B cell (primary cell): ENCODE data around the gene WDR83. TPM values are rescaled to one million over a fixed set of nuclear protein-coding genes. Genes with fewer than 3 reads are reported as not detected.

ENCODE experiments used
- ATAC-seq: fragments of 200-7000 bp; cut with Tn5 transposase; one replicate; pipeline ENCODE4 v1.10.0; 2021; ENCODE audit warnings: low read depth, mild to moderate bottlenecking, moderate number of reproducible peaks, moderate library complexity
- CTCF ChIA-PET: fragments of 350-600 bp; sonication (Branson Sonifier 250); formaldehyde crosslinking; loops from one replicate; lab custom pipeline; 2021; ENCODE audit warnings: antibody characterized with exemption, inconsistent platforms; lab: Charles Lee
- POLR2A ChIA-PET: fragments of 350-600 bp; sonication (Branson Sonifier 250); formaldehyde crosslinking; loops from one replicate; lab custom pipeline; 2021; ENCODE audit warnings: antibody characterized with exemption; lab: Charles Lee
- DNase-seq: peaks from one replicate; pipeline ENCODE4 v3.0.0; 2013
- H2AFZ ChIP-seq: 2 replicates; pipeline ENCODE4 v1.6.1; 2012; ENCODE audit warnings: mild to moderate bottlenecking, low read depth, low read length; ENCODE audit not compliant: insufficient read depth, poor library complexity, severe bottlenecking
- H3K27ac ChIP-seq, 2 donors: 1 replicate in 1 of 2; 2 replicates in 1 of 2; pipeline ENCODE4 v1.5.1; 2012 to 2013; ENCODE audit warnings: low read length in 2 of 2, mild to moderate bottlenecking in 2 of 2, moderate library complexity in 1 of 2
- H3K27me3 ChIP-seq, 4 experiments: fragments of 200-600 bp in 1 of 4; sonication (generic) in 1 of 4; replicated peaks in 1 of 4; 1 replicate in 2 of 4; 2 replicates in 2 of 4; pipeline versions ENCODE4 v1.6.1 to v1.7.0; 2013 to 2016; ENCODE audit warnings: low read length in 3 of 4, mild to moderate bottlenecking in 2 of 4, mixed read lengths in 1 of 4, moderate library complexity in 1 of 4; ENCODE audit not compliant: insufficient read depth in 4 of 4, control insufficient read depth in 3 of 4; ENCODE audit errors: control extremely low read depth in 1 of 4
- H3K36me3 ChIP-seq, 2 experiments: replicated peaks in 1 of 2; 1 replicate in 1 of 2; 2 replicates in 1 of 2; pipeline versions ENCODE4 v1.6.1 to v1.7.1; 2013; ENCODE audit warnings: low read length in 1 of 2; ENCODE audit not compliant: insufficient read depth in 2 of 2, control insufficient read depth in 1 of 2; ENCODE audit errors: control extremely low read depth in 1 of 2, extremely low read depth in 1 of 2
- H3K4me1 ChIP-seq, 2 donors: fragments of 200-600 bp in 1 of 2; sonication (generic) in 1 of 2; 1 replicate in 1 of 2; 2 replicates in 1 of 2; pipeline versions ENCODE4 v1.5.1 to v1.6.1; 2013 to 2017; ENCODE audit warnings: low read length in 2 of 2; ENCODE audit not compliant: control insufficient read depth in 2 of 2, insufficient read depth in 2 of 2
- H3K4me2 ChIP-seq: replicated peaks from 2 replicates; pipeline ENCODE3; 2012; ENCODE audit warnings: mild to moderate bottlenecking, low read depth, low read length; ENCODE audit not compliant: poor library complexity, severe bottlenecking
- H3K4me3 ChIP-seq, 5 experiments: fragments of 200-600 bp in 1 of 5; sonication (generic) in 1 of 5; 1 replicate in 3 of 5; 2 replicates in 2 of 5; pipeline versions ENCODE4 v1.5.1 to v1.7.0; 2011 to 2016; ENCODE audit warnings: low read length in 4 of 5, mild to moderate bottlenecking in 4 of 5, low read depth in 2 of 5, control low read depth in 1 of 5, moderate library complexity in 1 of 5; ENCODE audit not compliant: insufficient read depth in 1 of 5; ENCODE audit errors: control extremely low read depth in 1 of 5, extremely low read depth in 1 of 5
- H3K79me2 ChIP-seq: fragments of 200-600 bp; sonication (generic); one replicate; pipeline ENCODE4 v1.6.0; 2016; ENCODE audit warnings: low read length; ENCODE audit not compliant: control insufficient read depth, insufficient read depth
- H3K9ac ChIP-seq: fragments of 200-600 bp; sonication (generic); 2 replicates; pipeline ENCODE4 v1.6.1; 2017; ENCODE audit warnings: mild to moderate bottlenecking, low read length, moderate library complexity
- H3K9me3 ChIP-seq, 3 donors: one replicate each; pipeline versions ENCODE4 v1.6.1 to v1.7.1; 2013; ENCODE audit warnings: low read length in 2 of 3; ENCODE audit not compliant: control insufficient read depth in 2 of 3, insufficient read depth in 1 of 3; ENCODE audit errors: control extremely low read depth in 1 of 3
- H4K20me1 ChIP-seq: 2 replicates; pipeline ENCODE4 v1.6.0; 2012; ENCODE audit warnings: mild to moderate bottlenecking, low read length; ENCODE audit not compliant: insufficient read depth, control insufficient read depth, poor library complexity, severe bottlenecking
- H3K27ac Mint-ChIP-seq: one replicate; pipeline ENCODE4 v1.8.0; 2021; ENCODE audit warnings: mixed read lengths
- H3K27me3 Mint-ChIP-seq: one replicate; pipeline ENCODE4 v1.8.0; 2021; ENCODE audit warnings: mixed read lengths
- H3K4me1 Mint-ChIP-seq: one replicate; pipeline ENCODE4 v1.8.0; 2021; ENCODE audit warnings: mixed read lengths
- H3K4me3 Mint-ChIP-seq: one replicate; pipeline ENCODE4 v1.8.0; 2021; ENCODE audit warnings: mixed read lengths
- H3K9me3 Mint-ChIP-seq: one replicate; pipeline ENCODE4 v1.8.0; 2022; ENCODE audit warnings: mixed read lengths; ENCODE audit not compliant: insufficient read depth
- EZH2 ChIP-seq: IDR thresholded peaks from 2 replicates; pipeline ENCODE4 v1.6.1; 2012; ENCODE audit warnings: borderline replicate concordance, low read depth, mild to moderate bottlenecking, moderate library complexity, low read length; ENCODE audit not compliant: insufficient read depth, poor library complexity, severe bottlenecking
- WGBS: methylation state at CpG from one replicate; pipeline ENCODE4 v1.1.5; 2013; ENCODE audit warnings: missing lambda C conversion rate; ENCODE audit not compliant: insufficient coverage; 5-methylcytosine and 5-hydroxymethylcytosine counted together
- intact Hi-C: fragments of 100-400 bp; cut with micrococcal nuclease; formaldehyde crosslinking; loops from one replicate; pipeline ENCODE4 v1.10.0; 2022
- polyA plus RNA-seq: library from polyadenylated mRNA; depleted of rRNA; stranded (reverse); fragments of >200 nt; gene quantifications from 2 replicates; pipeline ENCODE4 v1.2.3, GENCODE V29; 2012
- total RNA-seq, 2 donors: library from RNA; stranded (reverse); fragments of 120-200 nt in 1 of 2; gene quantifications; 1 replicate in 1 of 2; 2 replicates in 1 of 2; pipeline versions ENCODE4 v1.2.3 to v1.2.4, GENCODE V29; 2013 to 2022
- TF ChIP-seq, protein P1 (sequence below): fragments of 200-600 bp; IDR thresholded peaks from one replicate; pipeline ENCODE4 v1.8.0; 2022; ENCODE audit warnings: antibody characterized with exemption, mild to moderate bottlenecking

The WDR83 gene
- total and polyA plus RNA-seq, 2 donors (not counting 1 experiment from before 2014, with no cell fraction given) = 16.3 to 24.6 TPM

GRCh38 chr19:12703046-12703445 lies 36.4 kb downstream of the WDR83 start:
- ATAC-seq = no peak
- no peak overlapping the region for H2AFZ ChIP-seq
- TF ChIP-seq, protein P1, sequence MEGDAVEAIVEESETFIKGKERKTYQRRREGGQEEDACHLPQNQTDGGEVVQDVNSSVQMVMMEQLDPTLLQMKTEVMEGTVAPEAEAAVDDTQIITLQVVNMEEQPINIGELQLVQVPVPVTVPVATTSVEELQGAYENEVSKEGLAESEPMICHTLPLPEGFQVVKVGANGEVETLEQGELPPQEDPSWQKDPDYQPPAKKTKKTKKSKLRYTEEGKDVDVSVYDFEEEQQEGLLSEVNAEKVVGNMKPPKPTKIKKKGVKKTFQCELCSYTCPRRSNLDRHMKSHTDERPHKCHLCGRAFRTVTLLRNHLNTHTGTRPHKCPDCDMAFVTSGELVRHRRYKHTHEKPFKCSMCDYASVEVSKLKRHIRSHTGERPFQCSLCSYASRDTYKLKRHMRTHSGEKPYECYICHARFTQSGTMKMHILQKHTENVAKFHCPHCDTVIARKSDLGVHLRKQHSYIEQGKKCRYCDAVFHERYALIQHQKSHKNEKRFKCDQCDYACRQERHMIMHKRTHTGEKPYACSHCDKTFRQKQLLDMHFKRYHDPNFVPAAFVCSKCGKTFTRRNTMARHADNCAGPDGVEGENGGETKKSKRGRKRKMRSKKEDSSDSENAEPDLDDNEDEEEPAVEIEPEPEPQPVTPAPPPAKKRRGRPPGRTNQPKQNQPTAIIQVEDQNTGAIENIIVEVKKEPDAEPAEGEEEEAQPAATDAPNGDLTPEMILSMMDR = no peak
- no peak for TF ChIP-seq EZH2
- H3K9me3 ChIP-seq = no peaks in the 10 kb centered on the region
- ChIA-PET CTCF (no interaction called here), POLR2A (no interaction called here)
- peak; percentile 40 for DNase-seq
- no peak overlapping the region for H3K4me2 ChIP-seq
- peaks cover 8 to 54% of the 10 kb centered on the region in 2 experiments for H3K36me3 ChIP-seq
- peaks cover 3% of the 10 kb centered on the region for H3K79me2 ChIP-seq
- H4K20me1 ChIP-seq = no peaks in the 10 kb centered on the region
- H3K4me3 Mint-ChIP-seq = no peak overlapping the region
- H3K4me3 ChIP-seq = no peak overlapping the region
- intact Hi-C loops = no loop called here
- no peaks in the 10 kb centered on the region for H3K9me3 Mint-ChIP-seq
- H3K27ac Mint-ChIP-seq = no peak overlapping the region
- no peak overlapping the region for H3K27ac ChIP-seq
- H3K27me3 Mint-ChIP-seq = no peaks in the 10 kb centered on the region
- H3K4me1 Mint-ChIP-seq = peaks cover 2% of the 10 kb centered on the region
- H3K4me1 ChIP-seq = no peaks in the 10 kb centered on the region
- H3K9ac ChIP-seq = no peak overlapping the region
- H3K27me3 ChIP-seq = no peaks in the 10 kb centered on the region
- WGBS = 82% methylated on average over 9 of the region's 9 CpGs

- intact Hi-C loops = no loop called here
- ATAC-seq (no peak), DNase-seq (no peak)
- TF ChIP-seq, protein P1 = no peak
- TF ChIP-seq EZH2 = no peak
- Histone ChIP-seq H3K4me1 (no peaks in the 10 kb centered on the region), H3K27ac (no peak overlapping the region), H3K9ac (no peak overlapping the region), H3K4me2 (no peak overlapping the region), H2AFZ (no peak overlapping the region), H3K27me3 (no peaks in the 10 kb centered on the region), H3K36me3 (peaks cover 8 to 63% of the 10 kb centered on the region in 2 experiments), H3K9me3 (no peaks in the 10 kb centered on the region), H4K20me1 (no peaks in the 10 kb centered on the region), H3K79me2 (peaks cover 3% of the 10 kb centered on the region), H3K4me3 (no peak overlapping the region)
- ChIA-PET POLR2A (no interaction called here), CTCF (interaction anchor here (0.6 kb wide), 1 partner anchor 23 kb away, joined by 3 read pairs; no protein-coding TSS in a partner anchor)
- no peaks in the 10 kb centered on the region for H3K9me3 Mint-ChIP-seq
- H3K27me3 Mint-ChIP-seq = no peaks in the 10 kb centered on the region
- no peaks in the 10 kb centered on the region for H3K4me1 Mint-ChIP-seq
- no peak overlapping the region for H3K4me3 Mint-ChIP-seq
- WGBS = 96% methylated on average over 13 of the region's 13 CpGs
- H3K27ac Mint-ChIP-seq = peak overlapping the region; percentile 15
Measured at GRCh38 chr19:12705169-12705568, 38.6 kb downstream of the WDR83 start.
